GM10266 (cell line): ENCODE measurements around the gene TXNL4B.

Source experiments
- DNase-seq: peaks from one replicate; pipeline ENCODE4 v3.0.0; 2012; ENCODE audit errors: extremely low spot score
- CTCF ChIP-seq: IDR thresholded peaks from 2 replicates; pipeline ENCODE4 v1.5.1; 2012; ENCODE audit warnings: mild to moderate bottlenecking, low read depth; ENCODE audit not compliant: control insufficient read depth, insufficient read depth; ENCODE audit errors: missing control alignments

TXNL4B gene

GRCh38 chr16:72043539-72043938 is 49.9 kb downstream of the TXNL4B start:
- no peak for TF ChIP-seq CTCF
- DNase-seq = no peak

DNA sequence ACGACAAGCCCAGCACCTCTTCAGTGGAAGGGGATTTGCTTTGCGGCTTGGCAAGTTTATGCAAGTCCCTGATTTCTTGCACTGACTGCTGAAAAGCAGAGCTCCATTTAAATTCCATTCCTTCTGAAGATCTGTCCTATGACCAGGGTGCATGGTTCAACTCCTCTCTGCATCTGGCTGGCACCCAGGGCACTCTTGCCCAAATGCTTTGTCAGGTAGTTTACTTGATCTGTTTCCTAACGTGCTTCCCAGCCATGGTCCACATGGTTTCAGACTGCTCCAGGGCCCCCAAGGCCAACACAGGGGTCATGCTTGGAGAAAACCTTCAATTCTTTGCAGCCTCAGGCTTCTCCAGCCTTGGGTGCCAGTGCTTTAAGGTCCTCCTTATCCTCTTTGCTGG is 50.4 kb downstream of the TXNL4B start:
- no peak for DNase-seq
- no peak for TF ChIP-seq CTCF

GRCh38 chr16:72042157-72042660 is 51.2 kb downstream of the TXNL4B start:
- no peak for DNase-seq

GRCh38 chr16:72036098-72036497 is 57.3 kb downstream of the TXNL4B start:
- no peak for TF ChIP-seq CTCF
- DNase-seq = no peak

More at GRCh38 chr16:72042157-72042660, 51.2 kb downstream of the TXNL4B start:
- TF ChIP-seq CTCF = no peak
